Endodermal cell (in vitro differentiated cells): ENCODE results near the gene MAGEA8. TPM values are rescaled to one million over a fixed set of nuclear protein-coding genes. Genes with fewer than 3 reads are reported as not detected.
"Not testable (repeated sequence)": the region's sequence is repeated elsewhere in the genome, so short reads cannot be mapped to it uniquely, and the experiment has no call there.

Experiments used
- DNase-seq: peaks from one replicate; pipeline ENCODE4 v3.0.0-alpha.2; 2017
- H3K27ac ChIP-seq: 2 replicates; pipeline ENCODE4 v1.5.1; 2013; ENCODE audit warnings: mild to moderate bottlenecking, low read depth, low read length, moderate library complexity
- H3K27me3 ChIP-seq: 2 replicates; pipeline ENCODE4 v1.6.1; 2013; ENCODE audit warnings: mild to moderate bottlenecking, low read length, moderate library complexity; ENCODE audit not compliant: insufficient read depth, control insufficient read depth, poor library complexity, severe bottlenecking
- H3K36me3 ChIP-seq: 2 replicates; pipeline ENCODE4 v1.7.0; 2013; ENCODE audit warnings: mild to moderate bottlenecking, low read length, moderate library complexity; ENCODE audit not compliant: control insufficient read depth, insufficient read depth
- H3K4me1 ChIP-seq: one replicate; pipeline ENCODE4 v1.7.0; 2013; ENCODE audit warnings: low read length; ENCODE audit not compliant: control insufficient read depth, insufficient read depth
- H3K4me3 ChIP-seq: 2 replicates; pipeline ENCODE4 v1.5.1; 2013; ENCODE audit warnings: mild to moderate bottlenecking, low read length, moderate library complexity
- H3K9ac ChIP-seq: 2 replicates; pipeline ENCODE4 v1.6.1; 2013; ENCODE audit warnings: mild to moderate bottlenecking, low read length, moderate library complexity; ENCODE audit not compliant: poor library complexity, severe bottlenecking; ENCODE audit errors: extremely low read depth
- H3K9me3 ChIP-seq: 2 replicates; pipeline ENCODE4 v1.6.1; 2013; ENCODE audit warnings: mild to moderate bottlenecking, low read length, moderate library complexity; ENCODE audit not compliant: control insufficient read depth
- H3K27ac Mint-ChIP-seq: 2 replicates; pipeline ENCODE4 v1.8.0; 2020; ENCODE audit warnings: mixed read lengths
- H3K27me3 Mint-ChIP-seq: 2 replicates; pipeline ENCODE4 v1.8.0; 2021; ENCODE audit warnings: mild to moderate bottlenecking, mixed read lengths; ENCODE audit not compliant: insufficient read depth
- H3K36me3 Mint-ChIP-seq: 2 replicates; pipeline ENCODE4 v1.8.0; 2020; ENCODE audit warnings: low read depth, mixed read lengths
- H3K4me1 Mint-ChIP-seq: 2 replicates; pipeline ENCODE4 v1.8.0; 2020; ENCODE audit warnings: mixed read lengths
- H3K4me3 Mint-ChIP-seq: 2 replicates; pipeline ENCODE4 v1.8.0; 2020; ENCODE audit warnings: mild to moderate bottlenecking, moderate library complexity, mixed read lengths
- H3K9me3 Mint-ChIP-seq: 2 replicates; pipeline ENCODE4 v1.8.0; 2020; ENCODE audit warnings: mild to moderate bottlenecking, mixed read lengths
- WGBS, 2 experiments: methylation state at CpG; one replicate each; pipeline versions ENCODE4 v1.1.5 to v1.1.7; 2013; ENCODE audit warnings: missing lambda C conversion rate in 2 of 2, mixed read lengths in 1 of 2; ENCODE audit not compliant: insufficient coverage in 1 of 2, insufficient read length in 1 of 2; 5-methylcytosine and 5-hydroxymethylcytosine counted together
- long read RNA-seq, 4 experiments: library from polyadenylated mRNA in 2 of 4; library from RNA in 1 of 4; library from capped mRNA in 1 of 4; stranded (forward) in 3 of 4; unstranded in 1 of 4; transcript quantifications; one replicate each; pipeline ENCODE4 v2.0.0, GENCODE V29; 2020 to 2021; ENCODE audit warnings: inconsistent platforms in 1 of 4
- polyA plus RNA-seq, 2 experiments: library from polyadenylated mRNA; stranded (reverse); fragments of 50-300 nt; gene quantifications; one replicate each; pipeline ENCODE4 v1.2.3, GENCODE V29; 2013
- total RNA-seq, 2 donors: library from RNA; stranded (reverse); fragmentation: NEBNext Ultra II Directional in 1 of 2; extraction: Animal tissue kit (Norgen Biotek cat#: 25700) in 1 of 2; gene quantifications; 2 replicates in 1 of 2; 3 replicates in 1 of 2; pipeline ENCODE4 v1.2.1, GENCODE V29; 2021
- TF ChIP-seq, protein P1 (sequence below): fragments of 200-600 bp; sonication (generic); conservative IDR thresholded peaks from 2 replicates; pipeline ENCODE4 v1.5.0; 2021; ENCODE audit warnings: antibody characterized with exemption, mild to moderate bottlenecking

Gene MAGEA8, protein sequence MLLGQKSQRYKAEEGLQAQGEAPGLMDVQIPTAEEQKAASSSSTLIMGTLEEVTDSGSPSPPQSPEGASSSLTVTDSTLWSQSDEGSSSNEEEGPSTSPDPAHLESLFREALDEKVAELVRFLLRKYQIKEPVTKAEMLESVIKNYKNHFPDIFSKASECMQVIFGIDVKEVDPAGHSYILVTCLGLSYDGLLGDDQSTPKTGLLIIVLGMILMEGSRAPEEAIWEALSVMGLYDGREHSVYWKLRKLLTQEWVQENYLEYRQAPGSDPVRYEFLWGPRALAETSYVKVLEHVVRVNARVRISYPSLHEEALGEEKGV
- total RNA-seq, result not detected
- polyA plus RNA-seq (2013, experiment 1 of 2), result not detected
- polyA plus RNA-seq (2013, experiment 2 of 2), result not detected
- long read RNA-seq, experiment 1, result 0 reads
- long read RNA-seq, experiment 2, result 0 reads
- long read RNA-seq, experiment 3, partial matches to known transcripts, result 0 of 2 reads
- long read RNA-seq, experiment 3, other reads (novel, unspliced or antisense), result 0 of 2 reads
- long read RNA-seq, experiment 4, result 0 reads

DNA sequence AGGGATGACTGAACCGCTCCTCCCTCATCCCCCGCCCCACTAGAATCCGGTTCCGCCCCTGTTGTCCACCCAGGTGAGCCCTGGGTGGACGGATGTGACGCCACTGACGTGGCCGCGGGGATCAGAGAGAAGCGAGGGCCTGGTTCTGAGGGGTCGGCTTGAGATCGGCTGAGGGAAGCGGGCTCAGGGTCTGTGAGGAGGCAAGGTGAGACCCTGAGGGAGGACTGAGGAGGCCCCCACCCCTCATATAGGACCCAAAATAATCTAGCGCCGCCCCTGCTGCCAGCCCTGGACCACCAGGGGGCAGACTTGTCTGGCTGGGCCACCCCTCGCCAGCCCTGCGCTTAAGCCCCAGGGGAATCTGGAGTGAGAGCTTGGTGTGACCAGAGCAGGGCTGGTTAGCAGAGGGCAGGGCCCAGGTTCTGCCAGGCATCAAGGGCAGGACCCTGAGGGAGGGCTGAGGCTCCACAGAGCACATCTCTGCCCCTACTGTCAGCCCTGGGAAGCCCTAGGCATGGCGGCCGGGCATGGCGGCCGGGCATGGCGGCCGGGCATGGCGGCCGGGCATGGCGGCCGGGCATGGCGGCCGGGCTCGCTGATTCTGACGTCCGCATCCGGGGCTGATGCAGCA lies at the start of gene MAGEA8:
Gene MAGEA8, plus strand, starts transcription at position 103 of the 631 bp plus-strand sequence. CDS start 3,090 bp downstream, outside the sequence.
- H3K36me3 ChIP-seq, result no peaks in the 10 kb centered on the region
- WGBS, 2 experiments, result 95 to 96% methylated on average over 5 to 31 of the region's 33 CpGs
- H3K4me3 ChIP-seq, result no peak within 1 kb of the TSS
- H3K4me3 Mint-ChIP-seq, result no peak within 1 kb of the TSS
- TF ChIP-seq, protein P1, sequence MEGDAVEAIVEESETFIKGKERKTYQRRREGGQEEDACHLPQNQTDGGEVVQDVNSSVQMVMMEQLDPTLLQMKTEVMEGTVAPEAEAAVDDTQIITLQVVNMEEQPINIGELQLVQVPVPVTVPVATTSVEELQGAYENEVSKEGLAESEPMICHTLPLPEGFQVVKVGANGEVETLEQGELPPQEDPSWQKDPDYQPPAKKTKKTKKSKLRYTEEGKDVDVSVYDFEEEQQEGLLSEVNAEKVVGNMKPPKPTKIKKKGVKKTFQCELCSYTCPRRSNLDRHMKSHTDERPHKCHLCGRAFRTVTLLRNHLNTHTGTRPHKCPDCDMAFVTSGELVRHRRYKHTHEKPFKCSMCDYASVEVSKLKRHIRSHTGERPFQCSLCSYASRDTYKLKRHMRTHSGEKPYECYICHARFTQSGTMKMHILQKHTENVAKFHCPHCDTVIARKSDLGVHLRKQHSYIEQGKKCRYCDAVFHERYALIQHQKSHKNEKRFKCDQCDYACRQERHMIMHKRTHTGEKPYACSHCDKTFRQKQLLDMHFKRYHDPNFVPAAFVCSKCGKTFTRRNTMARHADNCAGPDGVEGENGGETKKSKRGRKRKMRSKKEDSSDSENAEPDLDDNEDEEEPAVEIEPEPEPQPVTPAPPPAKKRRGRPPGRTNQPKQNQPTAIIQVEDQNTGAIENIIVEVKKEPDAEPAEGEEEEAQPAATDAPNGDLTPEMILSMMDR, result peak; percentile 77
- peaks cover 36% of the 10 kb centered on the region for H3K9me3 Mint-ChIP-seq
- DNase-seq, result peak; percentile 77
- H3K27ac Mint-ChIP-seq, result no peak within 1 kb of the TSS
- H3K9me3 ChIP-seq, result no peaks in the 10 kb centered on the region
- H3K27ac ChIP-seq, result no peak within 1 kb of the TSS
- H3K27me3 ChIP-seq, result no peaks in the 10 kb centered on the region
- no peaks in the 10 kb centered on the region for H3K36me3 Mint-ChIP-seq
- H3K4me1 Mint-ChIP-seq, result no peaks in the 10 kb centered on the region
- H3K9ac ChIP-seq, result no peak within 1 kb of the TSS
- no peaks in the 10 kb centered on the region for H3K27me3 Mint-ChIP-seq
- H3K4me1 ChIP-seq, result no peaks in the 10 kb centered on the region

DNA sequence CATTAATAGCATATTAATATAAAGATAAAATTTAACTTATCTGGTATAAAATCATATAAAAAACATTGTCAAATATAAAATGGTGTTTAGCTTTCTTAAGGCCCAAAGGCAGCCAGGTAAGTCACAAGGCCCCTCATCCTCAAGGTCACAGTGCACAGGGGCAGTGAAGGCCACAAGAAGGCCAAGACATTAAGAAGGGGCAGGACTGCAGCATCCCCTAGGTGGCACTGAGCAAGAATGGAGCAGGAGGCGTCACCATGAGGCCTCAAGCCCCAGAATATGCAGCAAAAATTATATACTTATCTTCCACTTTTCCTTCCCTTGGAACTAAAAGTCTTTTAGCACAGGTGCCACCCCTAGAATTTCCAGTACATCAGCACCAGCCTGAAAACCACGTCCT lies 49.5 kb upstream of the MAGEA8 start:
- Mint-ChIP-seq H3K27me3 (no peaks in the 10 kb centered on the region), H3K4me1 (peaks cover 36% of the 10 kb centered on the region), H3K9me3 (peaks cover 50% of the 10 kb centered on the region), H3K4me3 (no peak overlapping the region), H3K27ac (no peak overlapping the region), H3K36me3 (no peaks in the 10 kb centered on the region)
- DNase-seq, result peak; percentile 53
- no peak overlapping the region for H3K4me3 ChIP-seq
- no peaks in the 10 kb centered on the region for H3K27me3 ChIP-seq
- H3K9ac ChIP-seq, result no peak overlapping the region
- TF ChIP-seq, protein P1, result peak; percentile 57
- H3K9me3 ChIP-seq, result no peaks in the 10 kb centered on the region
- WGBS, 2 experiments, result 61% methylated on average over 2 of the region's 2 CpGs; no CpG with 5 or more reads in 1 of the 2 experiments
- no peak overlapping the region for H3K27ac ChIP-seq
- H3K4me1 ChIP-seq, result no peaks in the 10 kb centered on the region
- H3K36me3 ChIP-seq, result no peaks in the 10 kb centered on the region

DNA sequence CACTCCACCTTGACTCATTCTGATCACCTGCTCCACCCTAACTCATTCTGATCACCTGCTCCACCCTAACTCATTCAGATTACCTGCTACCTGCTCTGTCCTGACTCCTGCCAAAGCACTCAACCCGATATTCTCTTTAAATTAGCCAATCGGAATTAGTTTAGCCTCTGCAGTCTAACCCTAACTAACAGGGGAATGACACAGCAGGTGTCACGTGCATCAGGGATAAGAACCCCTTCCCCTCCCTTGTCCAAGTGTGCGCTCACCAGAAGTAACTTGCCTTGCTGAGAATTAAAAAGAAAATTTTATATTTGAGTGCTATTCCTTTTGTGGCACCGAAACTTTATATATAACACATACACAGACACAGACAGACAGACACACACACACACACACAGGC lies 44.3 kb upstream of the MAGEA8 start:
- DNase-seq, H3K27ac Mint-ChIP-seq, H3K4me3 ChIP-seq, H3K27me3 Mint-ChIP-seq, H3K4me3 Mint-ChIP-seq, H3K9me3 ChIP-seq, H3K36me3 Mint-ChIP-seq, H3K36me3 ChIP-seq, H3K9ac ChIP-seq, H3K27ac ChIP-seq, H3K27me3 ChIP-seq, H3K4me1 ChIP-seq: not testable (repeated sequence)
- 69% methylated on average over 4 of the region's 5 CpGs; no CpG with 5 or more reads in 1 of the 2 experiments for WGBS, 2 experiments
- H3K4me1 Mint-ChIP-seq, result peaks cover 21% of the 10 kb centered on the region
- peaks cover 66% of the 10 kb centered on the region for H3K9me3 Mint-ChIP-seq
